Measurements from ENCODE around the gene ZNF230.

Gene ZNF230

DNA sequence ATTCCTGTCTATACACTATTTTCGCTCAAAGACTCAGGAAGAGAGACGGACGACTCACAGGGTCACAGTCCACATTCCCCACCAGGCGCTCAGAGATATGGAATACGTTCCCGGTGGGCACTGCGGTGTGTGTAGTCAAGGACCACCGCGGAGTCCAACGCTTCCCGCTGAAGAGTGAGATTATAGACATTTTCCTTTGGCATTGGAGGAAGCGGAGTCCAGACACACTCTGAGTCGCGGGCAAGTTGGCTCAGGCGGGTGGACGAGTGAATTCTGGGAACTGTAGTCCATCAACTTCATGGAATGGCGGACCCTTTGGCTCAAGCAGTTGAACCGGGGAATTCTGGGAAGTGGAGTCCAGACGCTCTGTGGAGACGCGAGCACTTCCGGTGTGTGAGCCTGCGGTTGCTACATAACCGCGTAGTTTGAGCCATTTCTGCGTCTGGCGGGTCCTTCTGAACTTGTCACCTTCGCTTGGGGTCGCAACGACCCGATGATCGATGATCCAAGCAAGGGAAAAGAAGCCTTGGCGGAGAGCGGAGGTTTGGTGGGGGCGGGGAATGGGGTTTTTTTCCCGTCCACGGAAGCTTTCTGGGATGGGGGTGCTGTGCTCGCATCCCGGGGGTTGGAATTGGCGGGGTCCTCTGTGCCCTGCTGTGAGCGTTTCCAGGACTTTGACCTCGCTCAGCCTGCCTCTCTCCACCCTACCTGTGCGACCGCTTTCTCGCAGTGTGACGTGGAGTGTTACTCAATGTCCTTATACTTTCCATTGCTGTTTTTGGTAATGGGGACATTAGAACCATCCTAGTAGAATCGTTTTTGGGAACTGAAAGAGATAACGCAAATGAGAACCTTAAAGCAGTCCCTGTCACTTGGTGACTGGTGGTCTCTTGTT, at the start of gene ZNF230:
Gene ZNF230, plus strand, starts transcription at position 392 of the 895 bp plus-strand sequence. CDS start 4,122 bp downstream, outside the sequence.
- DNase-seq, result peak; percentile 51

DNA sequence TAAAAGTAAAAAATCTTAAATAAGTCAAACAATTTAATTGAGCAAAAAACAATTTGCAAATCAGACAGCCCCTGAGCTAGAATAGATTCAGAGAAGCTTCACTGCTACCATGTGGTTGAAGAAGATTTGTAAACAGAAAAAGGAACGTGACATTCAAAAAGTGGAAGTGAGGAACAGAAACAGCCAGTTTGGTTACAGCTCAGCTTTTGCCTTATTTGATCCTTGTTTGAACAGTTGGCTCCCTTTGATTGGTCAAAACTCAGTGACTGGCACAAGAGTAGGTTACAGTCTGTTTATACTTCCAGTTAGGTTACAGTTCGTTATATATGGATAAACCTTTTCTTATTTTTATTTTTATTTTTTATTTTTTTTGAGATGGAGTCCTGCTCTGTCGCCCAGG, 45.9 kb upstream of the ZNF230 start:
- DNase-seq, result no peak

DNA sequence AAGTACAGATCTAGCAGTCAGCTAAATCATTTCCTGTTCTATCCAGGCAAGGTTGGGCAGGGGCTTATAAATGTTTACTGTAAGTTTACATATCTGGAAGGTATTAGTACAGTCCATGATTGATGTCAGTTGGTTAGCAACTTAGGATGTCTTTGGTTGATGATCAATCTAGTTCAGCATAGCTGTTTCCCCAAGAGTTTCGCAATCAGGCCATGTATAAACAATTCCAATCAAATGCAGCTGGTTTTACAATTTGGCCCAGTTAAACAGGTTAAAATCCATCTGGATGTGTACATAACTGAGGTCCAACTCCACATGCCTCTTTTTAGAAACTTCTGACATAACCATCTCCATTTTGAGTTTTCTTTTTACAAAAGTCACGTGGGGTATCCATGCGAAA, 44.9 kb upstream of the ZNF230 start:
- no peak for DNase-seq

DNA sequence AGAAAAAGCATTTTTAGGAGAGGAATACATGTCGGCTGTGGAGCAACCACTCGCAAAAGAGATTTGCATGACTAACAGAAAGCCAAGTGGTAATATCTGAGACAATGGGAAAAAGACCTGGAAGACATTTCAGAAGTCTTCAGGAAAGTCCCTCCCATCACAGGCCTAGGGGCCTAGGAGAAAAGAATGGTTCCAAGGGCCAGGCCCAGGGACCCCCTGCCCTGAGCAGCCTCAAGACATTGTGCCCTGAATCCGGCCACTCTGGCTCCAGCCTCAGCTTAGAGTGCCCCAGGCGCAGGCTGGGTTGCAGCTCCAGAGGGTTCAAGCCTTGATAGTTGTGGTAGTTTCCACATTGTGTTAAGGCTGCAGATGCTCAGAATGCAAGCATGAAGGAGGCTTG, 42.3 kb upstream of the ZNF230 start:
- DNase-seq, result no peak

DNA sequence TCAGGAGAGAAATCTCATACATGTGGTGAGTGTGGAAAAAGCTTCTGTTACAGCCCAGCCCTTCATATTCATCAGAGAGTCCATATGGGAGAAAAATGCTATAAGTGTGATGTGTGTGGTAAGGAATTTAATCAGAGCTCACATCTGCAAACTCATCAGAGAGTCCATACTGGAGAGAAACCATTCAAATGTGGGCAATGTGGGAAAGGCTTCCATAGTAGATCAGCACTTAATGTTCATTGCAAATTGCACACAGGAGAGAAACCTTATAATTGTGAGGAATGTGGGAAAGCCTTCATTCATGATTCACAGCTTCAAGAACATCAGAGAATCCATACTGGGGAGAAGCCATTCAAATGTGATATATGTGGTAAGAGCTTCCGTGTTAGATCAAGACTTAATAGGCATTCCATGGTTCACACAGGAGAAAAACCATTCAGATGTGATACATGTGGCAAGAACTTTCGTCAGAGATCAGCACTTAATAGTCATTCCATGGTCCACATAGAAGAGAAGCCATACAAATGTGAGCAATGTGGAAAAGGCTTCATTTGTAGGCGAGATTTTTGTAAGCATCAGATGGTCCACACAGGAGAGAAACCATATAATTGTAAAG, 36.6 kb upstream of the ZNF230 start:
- DNase-seq, result no peak

- DNase-seq, result no peak
These were observed 26.0 kb upstream of the ZNF230 start for GRCh38 chr19:43976732-43977131.

GRCh38 chr19:43983544-43983911, 19.2 kb upstream of the ZNF230 start:
- no peak for DNase-seq

DNA sequence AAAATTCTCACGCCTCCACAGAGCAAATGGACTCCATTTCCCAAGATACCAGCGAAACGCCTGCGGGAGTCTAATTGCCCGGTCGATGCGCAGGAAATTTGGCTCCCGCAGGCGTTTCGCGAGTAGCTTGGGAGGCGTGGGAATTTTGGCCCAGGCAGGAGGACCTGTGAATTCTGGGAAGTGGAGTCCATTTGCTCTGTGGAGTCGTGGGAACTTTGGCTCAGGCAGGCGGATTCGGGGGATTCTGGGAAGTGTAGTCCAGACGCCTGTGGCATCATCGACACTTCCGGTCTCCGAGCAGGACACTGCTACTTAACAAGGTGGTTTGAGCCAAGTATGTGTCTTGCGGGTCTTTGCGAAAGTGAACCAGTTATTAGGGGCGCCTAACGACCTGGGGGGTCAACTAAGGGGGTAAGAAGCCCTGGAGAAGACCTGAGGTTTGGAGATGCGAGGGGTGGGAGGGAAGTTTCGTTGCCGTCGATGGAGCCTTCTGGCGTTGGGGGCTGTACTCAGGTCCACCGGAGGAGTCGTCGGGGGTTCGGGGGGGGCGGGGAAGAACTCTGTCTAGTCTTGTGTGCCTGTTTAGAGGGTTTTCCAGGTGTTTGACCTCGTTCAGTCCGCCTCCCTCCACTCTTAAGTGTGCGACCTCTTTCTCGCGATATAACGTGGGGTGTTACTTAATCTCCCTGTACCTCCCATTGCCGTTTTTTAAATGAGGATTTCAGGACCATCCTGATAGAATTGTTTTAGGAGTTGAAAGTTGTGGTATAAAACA, 18.7 kb upstream of the ZNF230 start, which contains the start of gene ZNF155:
Gene ZNF155, plus strand, starts transcription at position 277 of the 775 bp plus-strand sequence. CDS start 4,356 bp downstream, outside the sequence.
- peak; percentile 92 for DNase-seq

GRCh38 chr19:43984687-43985000, 18.1 kb upstream of the ZNF230 start:
- DNase-seq, result no peak

DNA sequence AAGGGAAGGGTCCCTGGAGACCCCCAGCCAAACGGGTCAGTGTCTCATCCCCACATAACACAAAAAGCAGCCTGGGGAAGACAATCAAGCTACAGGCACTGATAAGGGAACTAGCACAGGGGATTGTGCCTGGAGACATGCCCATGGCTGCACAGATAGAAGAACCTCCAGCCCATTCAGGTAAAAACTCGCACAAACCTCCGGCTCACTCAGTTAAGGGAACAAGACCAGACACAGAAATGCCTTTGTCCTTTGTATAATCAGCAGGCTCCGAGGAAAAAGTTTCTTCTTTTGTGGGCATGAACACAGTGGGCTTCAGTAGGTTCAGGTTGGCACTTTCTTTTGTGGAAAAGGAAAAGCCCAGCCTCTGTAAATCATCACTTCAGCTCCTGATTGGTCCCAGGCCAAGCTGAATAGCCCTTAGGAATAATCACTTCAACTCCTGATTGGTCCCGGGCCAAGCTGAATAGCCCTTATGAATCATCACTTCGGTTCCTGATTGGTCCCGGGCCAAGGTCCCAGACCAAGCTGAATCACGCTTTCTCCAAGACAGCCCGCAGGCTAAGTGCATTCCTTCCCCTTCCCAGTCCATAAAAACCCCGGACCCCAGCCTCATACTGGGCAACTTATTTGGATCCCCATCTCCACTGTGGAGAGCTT, 5.0 kb upstream of the ZNF230 start:
- DNase-seq, result no peak

- no peak for DNase-seq
These were observed 568 bp upstream of the ZNF230 start for GRCh38 chr19:44002212-44002565.

DNA sequence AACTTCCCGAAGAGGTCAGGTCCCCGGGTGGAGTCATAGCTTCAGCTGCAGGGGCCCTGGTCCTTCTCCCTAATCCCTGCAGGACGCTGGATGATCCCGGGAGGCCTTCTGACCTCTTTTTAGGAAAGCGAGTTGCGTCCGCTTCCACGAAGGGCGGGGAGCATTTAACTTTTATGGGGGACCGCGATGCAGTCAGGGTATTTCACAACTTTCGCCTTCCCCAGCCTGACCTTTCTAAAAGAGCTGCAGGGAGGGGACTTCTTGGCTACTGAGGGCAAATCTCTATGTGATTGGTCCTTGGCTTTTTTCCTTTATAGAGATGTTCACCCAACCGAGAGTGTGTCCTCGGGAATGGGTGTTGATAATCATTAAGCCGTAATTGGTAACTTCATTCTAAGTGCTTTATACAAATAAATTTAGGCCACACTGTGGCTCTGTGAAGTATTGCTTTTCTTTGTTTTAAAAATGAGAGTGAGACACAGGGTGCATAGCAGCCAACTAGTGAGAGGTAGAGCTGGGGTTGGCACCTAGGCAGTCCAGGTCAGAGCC, 778 bp downstream of the ZNF230 start:
- no peak for DNase-seq

DNA sequence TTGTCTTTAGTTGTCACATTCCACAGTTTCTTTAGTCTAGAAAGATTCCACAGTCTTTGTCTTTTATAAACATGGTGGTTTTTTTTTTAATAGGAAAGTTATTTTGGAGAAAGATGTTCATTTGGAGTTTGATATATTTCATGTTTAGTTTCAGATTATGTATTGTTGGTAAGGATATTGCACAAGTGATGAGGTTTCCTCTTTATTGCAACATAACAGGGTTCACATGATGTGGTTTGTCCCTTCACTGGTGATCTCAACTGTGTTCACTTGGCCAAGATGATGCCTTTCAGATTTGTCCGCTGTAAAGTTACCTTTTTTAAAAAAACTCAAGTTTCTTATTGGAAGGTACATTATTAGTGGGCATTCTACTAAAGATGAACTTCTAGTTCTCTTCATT, 3.2 kb downstream of the ZNF230 start:
- DNase-seq, result no peak

GRCh38 chr19:44007473-44007872, 4.7 kb downstream of the ZNF230 start:
- DNase-seq, result no peak

- DNase-seq, result no peak
These were observed 7.7 kb downstream of the ZNF230 start for GRCh38 chr19:44010468-44010867.

GRCh38 chr19:44019498-44019897, 16.7 kb downstream of the ZNF230 start:
- DNase-seq, result no peak

- DNase-seq, result no peak
These were observed 18.5 kb downstream of the ZNF230 start for GRCh38 chr19:44021221-44021620.

- DNase-seq, result no peak
These were observed 22.1 kb downstream of the ZNF230 start for GRCh38 chr19:44024900-44025216.

DNA sequence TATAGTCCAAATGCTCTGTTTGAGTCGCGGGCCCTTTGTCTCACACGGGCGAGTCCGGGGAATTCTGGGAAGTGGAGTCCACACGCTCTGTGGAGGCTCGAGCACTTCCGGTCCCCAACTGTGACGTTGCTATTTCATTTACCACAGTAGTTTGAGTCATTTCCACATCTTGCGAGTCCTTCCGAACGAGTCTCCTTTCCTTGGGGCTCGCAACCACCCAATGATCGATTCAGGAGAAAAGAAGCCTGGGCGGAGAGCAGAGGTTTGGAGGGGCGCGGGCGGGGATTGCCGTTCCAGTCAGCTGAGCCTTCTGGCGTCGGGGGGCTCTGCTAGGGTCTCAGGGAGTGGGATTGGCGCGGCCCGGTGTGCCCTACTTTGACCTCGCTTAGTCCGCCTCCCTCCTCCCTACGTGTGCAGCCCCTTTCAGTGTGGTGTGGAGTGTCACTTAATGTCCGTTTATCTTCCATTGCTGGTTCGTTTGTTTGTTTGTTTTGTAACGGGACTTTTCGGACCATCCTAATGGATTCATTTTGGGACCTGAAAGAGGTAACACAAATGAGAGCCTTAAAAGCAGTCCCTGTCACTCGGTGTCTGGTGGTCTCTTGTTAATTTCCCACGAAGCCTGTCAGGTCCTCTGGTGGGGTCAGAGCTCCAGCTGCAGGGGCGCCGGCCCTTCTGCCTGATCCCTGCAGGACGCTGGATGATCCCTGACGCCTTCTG, 22.6 kb downstream of the ZNF230 start, which contains the start of gene ZNF222:
Gene ZNF222, plus strand, starts transcription at position 163 of the 720 bp plus-strand sequence. Its CDS starts 58 bp downstream, at position 221.
- DNase-seq, result no peak

DNA sequence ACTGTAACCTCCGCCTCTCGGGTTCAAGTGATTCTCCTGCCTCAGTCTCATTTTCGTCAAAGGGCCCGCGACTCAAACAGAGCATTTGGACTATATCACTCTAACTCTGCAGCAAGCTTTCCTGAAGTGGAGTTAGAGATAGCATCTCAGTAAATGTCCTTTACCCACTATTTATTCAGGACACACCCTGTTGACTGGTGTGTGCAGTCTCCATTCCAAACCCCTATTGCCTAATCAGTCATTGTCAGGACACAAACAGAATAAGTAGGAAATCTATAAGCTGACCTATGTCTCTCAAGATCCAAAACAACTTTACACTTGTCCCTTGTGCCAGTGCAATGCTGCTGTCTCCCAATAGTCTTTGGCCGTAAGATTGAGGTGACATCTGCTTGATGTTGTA, 23.9 kb downstream of the ZNF230 start:
- no peak for DNase-seq

GRCh38 chr19:44032001-44032610, 29.3 kb downstream of the ZNF230 start:
- no peak for DNase-seq

- DNase-seq, result no peak
These were observed 39.4 kb downstream of the ZNF230 start for GRCh38 chr19:44042147-44042546.
